Retinal pigment epithelial cell (primary cell): Measurements from ENCODE around the gene FOXP3.
A peak's percentile ranks its signal among the peaks of the same experiment; 100 is the strongest.

Source experiments
- DNase-seq: peaks from one replicate; pipeline ENCODE4 v3.0.0-alpha.2; 2010; ENCODE audit warnings: low read depth
- H3K4me3 ChIP-seq: 2 replicates; pipeline ENCODE4 v1.5.1; 2011; ENCODE audit warnings: mild to moderate bottlenecking, low read length, control low read depth, moderate library complexity
- TF ChIP-seq, protein P1 (sequence below): conservative IDR thresholded peaks from 2 replicates; pipeline ENCODE4 v1.5.1; 2011; ENCODE audit warnings: low read depth, low read length, control low read depth, inconsistent platforms

Gene FOXP3

DNA sequence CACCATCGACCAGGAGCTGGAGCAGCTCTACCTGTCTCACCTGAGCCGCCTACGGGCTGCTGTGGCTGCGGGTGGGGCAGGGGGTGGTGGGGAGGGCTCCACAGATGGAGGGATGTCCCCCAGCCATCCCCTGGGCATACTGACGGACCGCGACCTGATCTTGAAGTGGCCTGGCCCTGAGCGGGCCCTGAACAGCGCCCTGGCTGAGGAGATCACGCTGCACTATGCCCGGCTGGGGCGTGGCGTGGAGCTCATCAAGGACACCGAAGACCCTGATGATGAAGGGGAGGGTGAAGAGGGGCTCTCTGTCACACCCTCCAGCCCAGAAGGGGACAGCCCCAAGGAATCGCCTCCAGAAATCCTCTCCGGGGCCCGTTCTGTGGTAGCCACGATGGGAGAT is 21.6 kb upstream of the FOXP3 start:
- TF ChIP-seq, protein P1, sequence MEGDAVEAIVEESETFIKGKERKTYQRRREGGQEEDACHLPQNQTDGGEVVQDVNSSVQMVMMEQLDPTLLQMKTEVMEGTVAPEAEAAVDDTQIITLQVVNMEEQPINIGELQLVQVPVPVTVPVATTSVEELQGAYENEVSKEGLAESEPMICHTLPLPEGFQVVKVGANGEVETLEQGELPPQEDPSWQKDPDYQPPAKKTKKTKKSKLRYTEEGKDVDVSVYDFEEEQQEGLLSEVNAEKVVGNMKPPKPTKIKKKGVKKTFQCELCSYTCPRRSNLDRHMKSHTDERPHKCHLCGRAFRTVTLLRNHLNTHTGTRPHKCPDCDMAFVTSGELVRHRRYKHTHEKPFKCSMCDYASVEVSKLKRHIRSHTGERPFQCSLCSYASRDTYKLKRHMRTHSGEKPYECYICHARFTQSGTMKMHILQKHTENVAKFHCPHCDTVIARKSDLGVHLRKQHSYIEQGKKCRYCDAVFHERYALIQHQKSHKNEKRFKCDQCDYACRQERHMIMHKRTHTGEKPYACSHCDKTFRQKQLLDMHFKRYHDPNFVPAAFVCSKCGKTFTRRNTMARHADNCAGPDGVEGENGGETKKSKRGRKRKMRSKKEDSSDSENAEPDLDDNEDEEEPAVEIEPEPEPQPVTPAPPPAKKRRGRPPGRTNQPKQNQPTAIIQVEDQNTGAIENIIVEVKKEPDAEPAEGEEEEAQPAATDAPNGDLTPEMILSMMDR: no peak
- no peak for DNase-seq
- no peak overlapping the region for H3K4me3 ChIP-seq

DNA sequence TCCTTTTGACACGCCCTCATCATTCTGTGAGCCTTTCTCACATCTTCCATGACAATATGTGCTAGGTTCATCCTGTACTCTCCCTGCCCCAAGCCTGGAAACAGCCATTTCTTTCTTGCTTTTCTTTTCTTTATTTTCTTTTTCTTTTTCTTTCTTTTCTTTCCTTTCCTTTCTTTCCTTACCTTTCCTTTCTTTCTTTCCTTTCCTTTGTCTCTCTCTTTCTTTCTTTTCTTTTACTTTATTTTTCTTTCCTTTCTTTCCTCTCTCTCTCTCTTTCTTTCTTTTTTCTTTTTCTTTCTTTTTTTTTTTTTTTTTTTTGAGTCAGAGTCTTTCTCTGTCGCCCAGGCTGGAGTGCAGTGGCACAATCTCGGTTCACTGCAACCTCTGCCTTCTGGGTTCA is 19.7 kb upstream of the FOXP3 start:
- H3K4me3 ChIP-seq: no peak overlapping the region
- DNase-seq: no peak
- TF ChIP-seq, protein P1: no peak

DNA sequence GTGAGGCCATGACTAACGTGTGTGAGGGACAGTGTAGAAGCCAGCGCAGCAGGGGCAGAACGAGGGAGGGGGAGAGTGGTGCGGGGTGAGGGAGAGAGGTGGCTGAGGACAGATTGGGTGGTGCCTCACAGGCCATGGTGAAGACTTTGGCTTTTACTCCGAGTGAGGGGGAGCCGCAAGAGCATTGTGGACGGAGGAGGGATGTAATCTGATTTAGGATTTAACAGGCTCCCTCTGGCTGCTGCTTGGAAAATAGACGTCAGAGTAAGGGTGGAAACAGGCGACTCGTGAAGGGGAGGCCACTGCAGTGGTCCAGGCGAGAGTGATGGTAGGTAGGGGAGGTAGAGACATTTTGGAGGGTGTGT is 18.1 kb upstream of the FOXP3 start:
- no peak for DNase-seq
- TF ChIP-seq, protein P1: peak; percentile 36
- H3K4me3 ChIP-seq: no peak overlapping the region

DNA sequence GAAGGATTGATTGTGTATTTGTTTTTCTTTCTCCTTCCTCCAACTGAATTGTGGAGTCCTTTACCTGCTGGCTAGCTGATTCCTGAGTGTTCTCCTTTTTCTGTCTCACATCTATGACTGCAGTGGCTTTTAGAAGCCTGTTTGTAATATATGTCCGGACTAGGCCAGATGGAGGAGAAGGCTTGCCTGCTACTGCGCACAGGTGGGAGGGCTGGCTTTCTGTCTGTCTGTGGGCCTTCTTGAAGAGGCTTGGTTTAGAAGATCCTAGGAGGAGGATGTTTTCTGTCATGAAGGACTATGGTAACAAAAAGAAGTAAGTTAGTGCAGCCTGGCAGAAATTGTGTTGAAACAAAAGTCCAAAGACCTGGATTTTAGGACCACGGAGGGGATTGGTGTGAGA is 13.6 kb upstream of the FOXP3 start:
- DNase-seq: no peak
- H3K4me3 ChIP-seq: no peak overlapping the region
- TF ChIP-seq, protein P1: no peak

DNA sequence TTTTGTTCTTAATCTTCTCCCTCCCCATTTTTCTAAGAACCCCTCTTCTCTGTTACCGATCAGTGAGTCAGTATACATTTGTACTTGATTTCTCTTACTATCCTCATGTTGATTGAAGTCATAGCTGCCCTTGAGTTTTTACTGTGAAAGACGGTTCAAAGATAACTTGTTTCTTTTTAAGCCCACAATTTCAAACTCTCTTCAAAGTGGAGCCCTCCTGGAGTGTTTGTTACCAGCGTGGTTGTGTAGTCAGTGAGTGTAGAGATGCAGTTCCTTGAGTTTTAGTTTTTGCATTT is 13.0 kb upstream of the FOXP3 start:
- DNase-seq: no peak
- TF ChIP-seq, protein P1: no peak
- no peak overlapping the region for H3K4me3 ChIP-seq

DNA sequence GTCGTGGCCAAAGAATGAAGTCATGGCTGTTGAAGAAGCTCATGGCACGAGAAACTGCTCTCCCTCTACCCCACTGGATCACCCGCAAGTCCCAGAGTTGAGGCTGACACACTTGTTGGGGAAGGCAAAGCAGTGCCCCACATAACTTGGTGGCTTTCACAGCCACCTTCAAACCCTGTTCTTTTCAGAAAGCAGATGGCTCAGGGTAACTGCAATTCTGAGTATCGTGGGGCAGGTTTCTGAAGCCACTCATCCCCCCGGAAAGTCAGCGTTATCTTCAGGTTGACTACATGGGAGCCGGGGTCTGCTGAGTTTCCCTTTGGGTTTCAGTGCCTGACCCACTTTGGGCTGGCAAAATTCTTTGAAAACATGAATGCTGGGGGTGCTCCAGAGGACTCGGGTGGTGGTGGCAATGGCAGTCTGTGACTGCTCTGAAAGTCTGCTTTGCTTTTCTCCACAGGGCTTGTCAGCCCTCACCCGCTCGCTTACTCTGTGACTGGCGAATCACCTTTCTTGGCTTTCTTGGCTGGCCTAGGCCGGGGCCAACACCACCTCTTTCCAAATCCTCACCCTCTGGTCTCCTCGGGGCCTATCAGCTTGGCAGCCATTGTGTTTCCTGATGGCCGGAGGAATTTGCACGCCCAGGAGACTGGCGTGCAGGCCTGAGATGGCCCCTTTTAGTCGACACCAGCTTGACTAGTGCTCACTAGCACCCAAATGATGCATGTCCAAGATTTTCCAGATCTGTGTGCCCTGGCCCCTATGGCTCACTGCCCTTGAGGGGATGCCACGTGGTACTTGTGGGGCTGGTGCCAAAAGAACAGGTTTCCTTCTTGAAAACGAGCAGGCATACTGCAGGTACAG is 12.4 kb upstream of the FOXP3 start:
- no peak for DNase-seq
- no peak overlapping the region for H3K4me3 ChIP-seq
- TF ChIP-seq, protein P1: no peak

DNA sequence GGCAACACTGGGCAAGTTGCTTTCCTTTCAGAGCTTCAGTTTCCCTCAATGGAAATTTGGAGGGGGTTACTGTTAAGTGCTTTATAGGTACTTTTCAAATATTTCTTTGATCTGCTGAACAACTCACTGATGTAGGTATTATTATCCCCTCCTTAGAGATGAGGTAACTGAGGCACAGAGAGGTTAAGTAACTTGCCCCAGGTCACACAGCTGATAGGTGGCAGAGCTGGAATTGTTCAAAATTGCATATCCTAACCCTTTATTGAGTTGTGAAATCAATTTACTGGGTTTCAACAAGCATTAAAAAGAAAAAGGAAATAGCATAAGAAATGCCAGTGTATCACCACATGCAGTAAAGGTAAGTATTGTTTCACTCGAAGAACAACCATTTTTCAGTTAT is 11.7 kb upstream of the FOXP3 start:
- TF ChIP-seq, protein P1: no peak
- H3K4me3 ChIP-seq: no peak overlapping the region
- DNase-seq: no peak
